ENCODE results near the gene SYAP1. TPM values are rescaled to one million over a fixed set of nuclear protein-coding genes. Genes with fewer than 3 reads are reported as not detected.

SYAP1 gene
- total RNA-seq = 10 to 100 TPM; 16.7 to 20.9 (median 18.9) TPM

- 0% methylated on average over 2 of the region's 54 CpGs for WGBS
- peak; percentile 96 to 99 for DNase-seq (ENCODE audit: low spot score in 2 of 2)
- H3K9me3 ChIP-seq = no peaks in the 10 kb centered on the region
Observed at GRCh38 chrX:16719334-16720084, at the start of gene SYAP1. TSS of gene SYAP1 (plus strand) at chrX:16719612. CDS start at chrX:16719725, 113 bp downstream.

GRCh38 chrX:16671005-16671404 lies 48.4 kb upstream of the SYAP1 start:
- Histone ChIP-seq H3K4me3 (no peak overlapping the region), H3K36me3 (peaks cover 3% of the 10 kb centered on the region), H3K27me3 (no peaks in the 10 kb centered on the region), H3K4me1 (no peaks in the 10 kb centered on the region), H3K27ac (no peak overlapping the region), H3K9me3 (no peaks in the 10 kb centered on the region)
- TF ChIP-seq POLR2AphosphoS5 (IDR thresholded peaks at IDR 0.05) = no peak
- TF ChIP-seq CTCF (IDR thresholded peaks at IDR 0.05) = no peak
- TF ChIP-seq EP300 (IDR thresholded peaks at IDR 0.05) = no peak
- no peak for TF ChIP-seq POLR2A (IDR thresholded peaks at IDR 0.05)
- DNase-seq (ENCODE audit: low spot score in 2 of 2) = no peak

More at GRCh38 chrX:16719334-16720084, at the start of gene SYAP1:
- TF ChIP-seq POLR2AphosphoS5 (IDR thresholded peaks at IDR 0.05) = peak; percentile 12 to 80 (median 54)
- TF ChIP-seq POLR2A (IDR thresholded peaks at IDR 0.05) = peak in 1 of 2 donors; percentile 79
- no peak for TF ChIP-seq CTCF (IDR thresholded peaks at IDR 0.05)
- TF ChIP-seq EP300 (IDR thresholded peaks at IDR 0.05) = no peak
- Histone ChIP-seq H3K27me3 (no peaks in the 10 kb centered on the region), H3K36me3 (no peaks in the 10 kb centered on the region), H3K4me1 (peaks cover 18% of the 10 kb centered on the region), H3K4me3 (peak within 1 kb of the TSS; percentile 68), H3K27ac (peak within 1 kb of the TSS; percentile 93)

GRCh38 chrX:16678689-16679088 lies 40.7 kb upstream of the SYAP1 start:
- H3K4me1 ChIP-seq = no peaks in the 10 kb centered on the region
- H3K36me3 ChIP-seq = peaks cover 34% of the 10 kb centered on the region
- H3K9me3 ChIP-seq = no peaks in the 10 kb centered on the region
- WGBS = 79% methylated on average over 11 of the region's 11 CpGs
- TF ChIP-seq POLR2AphosphoS5 (IDR thresholded peaks at IDR 0.05) = no peak
- no peak for TF ChIP-seq CTCF (IDR thresholded peaks at IDR 0.05)
- no peak for TF ChIP-seq EP300 (IDR thresholded peaks at IDR 0.05)
- no peak for TF ChIP-seq POLR2A (IDR thresholded peaks at IDR 0.05)
- H3K4me3 ChIP-seq = no peak overlapping the region
- no peak overlapping the region for H3K27ac ChIP-seq
- H3K27me3 ChIP-seq = no peaks in the 10 kb centered on the region
- no peak for DNase-seq (ENCODE audit: low spot score in 2 of 2)

- no peak for TF ChIP-seq EP300 (IDR thresholded peaks at IDR 0.05)
- TF ChIP-seq CTCF (IDR thresholded peaks at IDR 0.05) = no peak
- TF ChIP-seq POLR2A (IDR thresholded peaks at IDR 0.05) = no peak
- no peak for TF ChIP-seq POLR2AphosphoS5 (IDR thresholded peaks at IDR 0.05)
- DNase-seq (ENCODE audit: low spot score in 2 of 2) = no peak
- H3K9me3 ChIP-seq = no peaks in the 10 kb centered on the region
- H3K4me3 ChIP-seq = no peak overlapping the region
- 90% methylated on average over 7 of the region's 7 CpGs for WGBS
- H3K36me3 ChIP-seq = peaks cover 53% of the 10 kb centered on the region
- no peak overlapping the region for H3K27ac ChIP-seq
- H3K4me1 ChIP-seq = no peaks in the 10 kb centered on the region
- H3K27me3 ChIP-seq = no peaks in the 10 kb centered on the region
Observed at GRCh38 chrX:16683007-16683664, 36.3 kb upstream of the SYAP1 start.

- Histone ChIP-seq H3K4me1 (no peaks in the 10 kb centered on the region), H3K27ac (no peak overlapping the region), H3K36me3 (peaks cover 49% of the 10 kb centered on the region), H3K4me3 (no peak overlapping the region), H3K9me3 (no peaks in the 10 kb centered on the region), H3K27me3 (no peaks in the 10 kb centered on the region)
- WGBS = 93% methylated on average over 3 of the region's 3 CpGs
- TF ChIP-seq POLR2A (IDR thresholded peaks at IDR 0.05) = no peak
- TF ChIP-seq CTCF (IDR thresholded peaks at IDR 0.05) = no peak
- TF ChIP-seq EP300 (IDR thresholded peaks at IDR 0.05) = no peak
- no peak for TF ChIP-seq POLR2AphosphoS5 (IDR thresholded peaks at IDR 0.05)
- DNase-seq (ENCODE audit: low spot score in 2 of 2) = no peak
Observed at GRCh38 chrX:16687514-16687913, 31.9 kb upstream of the SYAP1 start.

Measured in suprapubic skin (tissue), 4 donors.